HepG2 (cell line): ENCODE data around the gene C20orf96. TPM values are rescaled to one million over a fixed set of nuclear protein-coding genes. Genes with fewer than 3 reads are reported as not detected.

Source experiments
- ATF3 ChIP-seq: sonication (generic); formaldehyde crosslinking; IDR thresholded peaks from 2 replicates; pipeline ENCODE4 v1.4.0; 2020; ENCODE audit warnings: missing genetic modification reagents
- FOXP1 ChIP-seq, 2 experiments: fragments of 450-650 bp in 1 of 2; IDR thresholded peaks; 2 replicates each; pipeline ENCODE4 v1.6.1; 2017 to 2018; ENCODE audit warnings: antibody characterized with exemption in 1 of 2
- KLF11 ChIP-seq: IDR thresholded peaks from 2 replicates; pipeline ENCODE4 v1.6.1; 2016; ENCODE audit warnings: missing compliant biosample characterization
- STAT6 ChIP-seq: sonication (generic); formaldehyde crosslinking; IDR thresholded peaks from 2 replicates; pipeline ENCODE4 v1.4.0; 2020; ENCODE audit warnings: missing genetic modification reagents, mild to moderate bottlenecking, borderline replicate concordance
- ZBTB39 ChIP-seq: sonication (generic); formaldehyde crosslinking; IDR thresholded peaks from 2 replicates; pipeline ENCODE4 v1.5.0; 2020; ENCODE audit warnings: missing genetic modification reagents
- ZNF629 ChIP-seq: sonication (generic); formaldehyde crosslinking; conservative IDR thresholded peaks from 2 replicates; pipeline ENCODE4 v1.5.0; 2020; ENCODE audit warnings: missing genetic modification reagents
- polyA plus RNA-seq, 8 experiments: library from polyadenylated mRNA; depleted of rRNA in 3 of 8; stranded (reverse) in 7 of 8; unstranded in 1 of 8; fragments of >200 nt; fragmentation: Illumina TruSeq in 4 of 8; extraction: Trizol in 4 of 8; gene quantifications; 2 replicates each; pipeline versions ENCODE4 v1.2.1 to v1.2.3, GENCODE V29; 2011 to 2016; ENCODE audit warnings: low read depth in 4 of 8, missing spikeins in 1 of 8, mixed read lengths in 1 of 8; ENCODE audit not compliant: insufficient read depth in 1 of 8
- total RNA-seq, 5 experiments: library from RNA; depleted of rRNA; stranded (reverse); fragments of >200 nt; fragmentation: Illumina TruSeq; extraction: Trizol; gene quantifications; 2 replicates each; pipeline ENCODE4 v1.2.3, GENCODE V29; 2016; ENCODE audit warnings: low read depth in 1 of 5
- TF ChIP-seq, protein P1 (sequence below): sonication (generic); formaldehyde crosslinking; IDR thresholded peaks from 2 replicates; pipeline ENCODE4 v1.8.1; 2023; ENCODE audit warnings: mild to moderate bottlenecking, missing genetic modification reagents
- TF ChIP-seq, protein P2 (sequence below): sonication (generic); formaldehyde crosslinking; IDR thresholded peaks from 2 replicates; pipeline ENCODE4 v1.4.0; 2020; ENCODE audit warnings: mild to moderate bottlenecking, missing genetic modification reagents

C20orf96 gene
- total and polyA plus RNA-seq, 2 of the 13 experiments (the other 11 are each of a cell fraction or from before 2014, with no cell fraction given) = 3.8 to 20.6 TPM

GRCh38 chr20:289693-290083, 862 bp downstream of the C20orf96 start (continued):
- TF ChIP-seq ZBTB39 (CRISPR knock-in tag) = no peak
- no peak; the same call in 1 of the 2 replicates for TF ChIP-seq STAT6 (CRISPR knock-in tag)
- no peak for TF ChIP-seq ATF3 (CRISPR knock-in tag)
- no peak for TF ChIP-seq FOXP1 (IDR thresholded peaks at IDR 0.05)
- no peak for TF ChIP-seq FOXP1 (CRISPR knock-in tag; IDR thresholded peaks at IDR 0.05)
- TF ChIP-seq, protein P1, sequence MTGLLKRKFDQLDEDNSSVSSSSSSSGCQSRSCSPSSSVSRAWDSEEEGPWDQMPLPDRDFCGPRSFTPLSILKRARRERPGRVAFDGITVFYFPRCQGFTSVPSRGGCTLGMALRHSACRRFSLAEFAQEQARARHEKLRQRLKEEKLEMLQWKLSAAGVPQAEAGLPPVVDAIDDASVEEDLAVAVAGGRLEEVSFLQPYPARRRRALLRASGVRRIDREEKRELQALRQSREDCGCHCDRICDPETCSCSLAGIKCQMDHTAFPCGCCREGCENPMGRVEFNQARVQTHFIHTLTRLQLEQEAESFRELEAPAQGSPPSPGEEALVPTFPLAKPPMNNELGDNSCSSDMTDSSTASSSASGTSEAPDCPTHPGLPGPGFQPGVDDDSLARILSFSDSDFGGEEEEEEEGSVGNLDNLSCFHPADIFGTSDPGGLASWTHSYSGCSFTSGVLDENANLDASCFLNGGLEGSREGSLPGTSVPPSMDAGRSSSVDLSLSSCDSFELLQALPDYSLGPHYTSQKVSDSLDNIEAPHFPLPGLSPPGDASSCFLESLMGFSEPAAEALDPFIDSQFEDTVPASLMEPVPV = no peak
- no peak for TF ChIP-seq KLF11 (CRISPR knock-in tag)
- TF ChIP-seq, protein P2, sequence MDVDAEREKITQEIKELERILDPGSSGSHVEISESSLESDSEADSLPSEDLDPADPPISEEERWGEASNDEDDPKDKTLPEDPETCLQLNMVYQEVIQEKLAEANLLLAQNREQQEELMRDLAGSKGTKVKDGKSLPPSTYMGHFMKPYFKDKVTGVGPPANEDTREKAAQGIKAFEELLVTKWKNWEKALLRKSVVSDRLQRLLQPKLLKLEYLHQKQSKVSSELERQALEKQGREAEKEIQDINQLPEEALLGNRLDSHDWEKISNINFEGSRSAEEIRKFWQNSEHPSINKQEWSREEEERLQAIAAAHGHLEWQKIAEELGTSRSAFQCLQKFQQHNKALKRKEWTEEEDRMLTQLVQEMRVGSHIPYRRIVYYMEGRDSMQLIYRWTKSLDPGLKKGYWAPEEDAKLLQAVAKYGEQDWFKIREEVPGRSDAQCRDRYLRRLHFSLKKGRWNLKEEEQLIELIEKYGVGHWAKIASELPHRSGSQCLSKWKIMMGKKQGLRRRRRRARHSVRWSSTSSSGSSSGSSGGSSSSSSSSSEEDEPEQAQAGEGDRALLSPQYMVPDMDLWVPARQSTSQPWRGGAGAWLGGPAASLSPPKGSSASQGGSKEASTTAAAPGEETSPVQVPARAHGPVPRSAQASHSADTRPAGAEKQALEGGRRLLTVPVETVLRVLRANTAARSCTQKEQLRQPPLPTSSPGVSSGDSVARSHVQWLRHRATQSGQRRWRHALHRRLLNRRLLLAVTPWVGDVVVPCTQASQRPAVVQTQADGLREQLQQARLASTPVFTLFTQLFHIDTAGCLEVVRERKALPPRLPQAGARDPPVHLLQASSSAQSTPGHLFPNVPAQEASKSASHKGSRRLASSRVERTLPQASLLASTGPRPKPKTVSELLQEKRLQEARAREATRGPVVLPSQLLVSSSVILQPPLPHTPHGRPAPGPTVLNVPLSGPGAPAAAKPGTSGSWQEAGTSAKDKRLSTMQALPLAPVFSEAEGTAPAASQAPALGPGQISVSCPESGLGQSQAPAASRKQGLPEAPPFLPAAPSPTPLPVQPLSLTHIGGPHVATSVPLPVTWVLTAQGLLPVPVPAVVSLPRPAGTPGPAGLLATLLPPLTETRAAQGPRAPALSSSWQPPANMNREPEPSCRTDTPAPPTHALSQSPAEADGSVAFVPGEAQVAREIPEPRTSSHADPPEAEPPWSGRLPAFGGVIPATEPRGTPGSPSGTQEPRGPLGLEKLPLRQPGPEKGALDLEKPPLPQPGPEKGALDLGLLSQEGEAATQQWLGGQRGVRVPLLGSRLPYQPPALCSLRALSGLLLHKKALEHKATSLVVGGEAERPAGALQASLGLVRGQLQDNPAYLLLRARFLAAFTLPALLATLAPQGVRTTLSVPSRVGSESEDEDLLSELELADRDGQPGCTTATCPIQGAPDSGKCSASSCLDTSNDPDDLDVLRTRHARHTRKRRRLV (CRISPR knock-in tag) = no peak; the same call in 1 of the 2 replicates
- TF ChIP-seq ZNF629 (CRISPR knock-in tag) = peak; percentile 96
